PC-3 (cell line): ENCODE results near the gene TANGO6.

Source experiments
- CTCF ChIP-seq: fragments of 300-600 bp; sonication (generic); conservative IDR thresholded peaks from 2 replicates; pipeline ENCODE4 v1.5.1; 2017; ENCODE audit warnings: antibody characterized with exemption, low read depth, mild to moderate bottlenecking, low read length
- EZH2 ChIP-seq: fragments of 300-600 bp; sonication (generic); IDR thresholded peaks from one replicate; pipeline ENCODE4 v1.6.1; 2017; ENCODE audit warnings: antibody characterized with exemption, mild to moderate bottlenecking, low read length; ENCODE audit not compliant: unreplicated experiment

- TF ChIP-seq EZH2: no peak
- no peak for TF ChIP-seq CTCF
Observed at GRCh38 chr16:69077251-69077650, 233.9 kb downstream of the TANGO6 start.
